ENCODE results near the gene ZNF132. TPM values are rescaled to one million over a fixed set of nuclear protein-coding genes. Genes with fewer than 3 reads are reported as not detected.
"Not testable (repeated sequence)": the region's sequence is repeated elsewhere in the genome, so short reads cannot be mapped to it uniquely, and the experiment has no call there.

Gene ZNF132
- total RNA-seq, 1 donor from 2014 or later: 6.9 TPM

- peak; percentile 95 to 96 for DNase-seq (ENCODE audit: low read depth in 2 of 2)
Measured at GRCh38 chr19:58408152-58409009, 31.6 kb downstream of the ZNF132 start, which contains the start of gene ZNF584. ZNF584 (plus strand) TSS chr19:58408649; CDS start chr19:58409148, 499 bp downstream.

DNA sequence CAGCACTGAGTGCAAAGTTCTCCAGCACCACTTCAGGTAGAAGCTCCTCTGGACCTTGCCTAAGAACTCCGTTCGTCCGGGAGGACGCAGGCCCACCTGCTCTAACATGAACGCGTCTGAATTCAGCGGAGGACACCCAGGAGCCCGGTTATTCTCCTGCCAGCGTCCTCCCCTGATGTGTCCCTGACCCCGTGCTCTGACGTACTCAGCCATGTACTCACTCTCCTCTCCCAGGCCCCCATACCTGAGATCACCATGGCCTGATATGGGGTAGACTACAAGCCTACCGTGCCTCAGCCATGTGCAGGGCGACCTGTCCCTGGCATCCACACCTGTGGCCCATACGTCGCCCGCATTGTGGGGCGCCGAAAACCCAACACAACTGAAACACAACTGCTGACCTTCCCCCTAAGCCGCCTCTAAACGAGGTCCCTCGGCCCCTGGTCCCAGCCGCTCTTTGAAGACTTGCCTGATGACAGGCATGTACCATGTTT lies 32.2 kb downstream of the ZNF132 start:
- peak in 1 of 2 donors; percentile 24 for DNase-seq (ENCODE audit: low read depth in 2 of 2)

GRCh38 chr19:58406818-58407657 lies 32.9 kb downstream of the ZNF132 start:
- no peak for DNase-seq (ENCODE audit: low read depth in 2 of 2)

DNA sequence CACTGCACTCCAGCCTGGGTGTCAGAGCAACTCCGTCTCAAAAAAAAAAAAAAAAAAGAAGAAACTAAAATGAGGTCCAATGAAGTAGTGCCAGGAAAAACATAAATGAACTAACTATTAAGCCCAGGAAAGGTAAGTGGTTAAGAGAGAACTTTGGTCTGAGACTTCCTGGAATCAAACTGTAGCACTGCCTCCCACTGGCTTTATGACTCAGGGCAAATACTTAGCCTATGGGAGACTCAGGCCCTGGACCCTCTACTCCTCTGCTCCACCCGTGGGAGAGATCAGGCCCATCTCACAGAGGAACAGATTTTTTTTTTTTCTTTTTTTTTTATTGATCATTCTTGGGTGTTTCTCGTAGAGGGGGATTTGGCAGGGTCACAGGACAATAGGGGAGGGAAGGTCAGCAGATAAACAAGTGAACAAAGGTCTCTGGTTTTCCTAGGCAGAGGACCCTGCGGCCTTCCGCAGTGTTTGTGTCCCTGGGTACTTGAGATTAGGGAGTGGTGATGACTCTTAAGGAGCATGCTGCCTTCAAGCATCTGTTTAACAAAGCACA lies 36.0 kb downstream of the ZNF132 start:
- not testable (repeated sequence) for DNase-seq (ENCODE audit: low read depth in 2 of 2)

GRCh38 chr19:58401840-58402421 lies 38.0 kb downstream of the ZNF132 start:
- no peak for DNase-seq (ENCODE audit: low read depth in 2 of 2)

DNA sequence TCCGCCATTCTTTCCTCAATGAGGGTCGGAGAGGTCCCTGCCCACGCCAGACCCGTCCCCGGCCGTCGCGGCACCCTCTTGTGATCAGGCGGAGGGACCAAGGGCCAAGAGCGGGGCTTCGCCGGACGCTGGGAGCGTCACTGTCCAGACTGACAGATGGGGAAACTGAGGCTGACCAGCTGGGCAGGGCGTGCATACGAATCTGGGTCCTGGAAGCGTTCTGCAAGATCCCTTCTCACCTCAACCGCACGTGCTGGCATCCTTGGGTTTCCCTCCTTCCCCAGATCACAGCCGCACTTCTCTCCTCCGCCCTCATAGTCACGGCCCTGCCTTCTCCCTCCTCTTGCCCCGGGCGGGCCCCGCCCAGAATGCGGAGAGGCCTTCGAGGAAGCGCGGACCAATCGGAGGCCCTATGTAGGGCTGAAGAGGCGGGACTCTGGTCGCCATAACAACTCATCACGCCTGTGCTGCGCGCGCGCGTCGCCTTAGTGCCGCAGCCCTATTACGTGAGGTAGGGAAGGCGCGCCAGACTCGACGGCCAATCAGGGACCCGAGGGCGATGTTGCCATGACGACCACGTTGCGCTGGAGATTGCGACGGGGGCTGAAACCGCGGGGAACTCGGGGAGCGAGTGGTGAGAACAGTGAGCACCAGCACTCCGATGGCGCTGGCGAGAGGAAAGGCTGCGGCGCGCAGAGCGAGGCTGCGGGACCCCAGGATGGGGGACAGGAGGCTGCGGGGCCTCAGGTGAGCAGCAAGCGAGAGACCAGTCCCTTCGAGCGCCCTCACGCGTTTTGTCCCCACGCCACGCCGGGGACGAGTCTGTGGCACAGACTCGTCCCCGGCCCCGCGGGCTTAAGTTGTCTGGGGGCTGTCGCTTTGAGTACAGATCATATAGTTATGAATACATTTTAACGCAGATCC lies 38.8 kb downstream of the ZNF132 start:
- peak; percentile 100 for DNase-seq (ENCODE audit: low read depth in 2 of 2)

DNA sequence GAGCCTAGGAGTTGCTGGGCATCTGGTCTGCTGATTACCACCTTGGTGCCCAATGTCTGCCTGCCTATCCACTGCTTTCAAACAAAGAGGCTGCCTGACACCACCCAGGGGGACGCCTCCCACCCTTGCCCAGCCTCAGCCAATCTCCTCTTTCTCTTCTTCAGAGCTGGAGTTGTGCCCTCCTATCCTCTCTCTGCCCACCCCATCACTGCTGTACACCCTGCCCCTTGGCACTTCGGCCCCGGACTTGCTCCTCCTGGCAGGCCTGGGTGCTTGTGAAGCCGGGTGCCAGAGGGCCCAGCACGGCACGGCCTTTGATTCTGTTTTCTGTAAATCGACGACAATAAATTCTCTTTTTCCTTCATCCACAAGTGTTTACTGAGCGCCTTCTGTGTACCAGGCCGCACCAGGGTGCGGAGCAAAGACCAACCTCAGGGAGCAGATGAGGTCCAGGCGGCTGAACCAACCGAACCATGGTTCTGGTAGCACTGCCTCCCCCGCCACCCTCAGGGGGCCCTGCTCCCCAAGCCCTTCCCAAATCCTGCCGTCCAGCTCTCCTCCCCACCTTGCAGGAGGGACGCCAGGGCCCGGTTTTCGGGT lies 39.5 kb downstream of the ZNF132 start:
- DNase-seq (ENCODE audit: low read depth in 2 of 2): no peak

GRCh38 chr19:58399903-58400302 lies 40.0 kb downstream of the ZNF132 start:
- DNase-seq (ENCODE audit: low read depth in 2 of 2): no peak

DNA sequence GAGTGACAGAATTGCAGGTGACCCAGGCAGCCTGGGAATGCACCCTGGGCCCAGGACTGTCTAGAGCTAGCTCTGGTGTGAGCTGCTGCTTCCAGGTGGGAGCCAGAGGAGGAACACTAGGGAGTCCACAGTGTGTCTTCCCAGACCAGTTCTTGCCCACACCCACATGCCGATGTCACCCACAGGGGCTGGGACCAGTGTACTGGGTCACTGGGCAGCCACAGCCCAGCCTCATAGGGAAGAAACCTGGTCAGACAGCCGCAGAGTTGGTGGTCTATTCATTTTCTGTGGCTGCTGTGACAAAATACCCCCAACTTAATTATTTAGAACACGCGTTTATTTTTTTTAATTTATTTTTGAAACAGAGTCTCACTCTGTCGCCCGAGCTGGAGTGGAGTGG lies 41.4 kb downstream of the ZNF132 start:
- DNase-seq (ENCODE audit: low read depth in 2 of 2): no peak

DNA sequence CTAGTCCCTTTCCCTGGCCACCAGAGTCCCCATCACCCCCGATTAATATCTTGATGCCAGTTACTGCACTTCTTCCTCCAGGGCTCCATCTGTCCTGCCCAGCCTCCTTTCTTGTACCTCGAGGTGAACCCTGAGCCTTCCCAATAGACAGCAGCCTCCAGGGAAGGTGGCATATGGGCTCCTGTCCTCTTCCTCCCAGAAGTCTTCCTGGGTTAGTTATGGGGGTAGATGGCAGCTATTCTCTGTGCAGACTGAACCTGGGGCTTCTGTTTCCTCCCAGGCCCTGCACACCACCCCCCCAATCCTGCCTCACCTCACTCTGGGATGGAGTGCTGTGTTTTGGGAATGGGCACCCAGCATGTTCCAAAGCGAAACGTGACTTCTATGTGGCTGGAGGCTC lies 41.9 kb downstream of the ZNF132 start:
- no peak for DNase-seq (ENCODE audit: low read depth in 2 of 2)

DNA sequence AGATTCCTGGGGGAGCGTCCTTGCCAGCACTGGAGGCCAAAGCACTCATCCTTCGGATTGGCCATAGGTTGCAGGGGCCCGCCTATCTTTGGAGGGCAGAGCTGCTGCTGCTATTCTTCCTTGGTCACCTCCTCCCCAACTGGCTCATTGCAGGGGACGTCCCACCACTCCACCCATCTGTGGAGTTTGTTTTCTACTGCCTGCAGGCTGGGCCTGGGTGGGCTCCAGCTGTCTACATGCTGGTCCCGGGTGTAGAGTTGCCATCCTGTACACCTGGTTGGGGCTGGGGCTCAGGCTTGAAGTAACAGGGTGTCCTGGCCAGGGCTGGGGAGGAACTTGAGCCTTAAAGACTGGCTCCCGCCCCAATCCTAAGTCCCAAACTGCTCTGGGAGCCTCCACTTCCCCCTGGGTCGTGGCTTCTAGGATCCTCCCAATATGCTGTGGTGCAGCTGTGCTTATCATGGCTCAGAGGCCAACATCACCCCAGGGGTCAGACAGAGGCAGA lies 42.4 kb downstream of the ZNF132 start:
- DNase-seq (ENCODE audit: low read depth in 2 of 2): no peak

DNA sequence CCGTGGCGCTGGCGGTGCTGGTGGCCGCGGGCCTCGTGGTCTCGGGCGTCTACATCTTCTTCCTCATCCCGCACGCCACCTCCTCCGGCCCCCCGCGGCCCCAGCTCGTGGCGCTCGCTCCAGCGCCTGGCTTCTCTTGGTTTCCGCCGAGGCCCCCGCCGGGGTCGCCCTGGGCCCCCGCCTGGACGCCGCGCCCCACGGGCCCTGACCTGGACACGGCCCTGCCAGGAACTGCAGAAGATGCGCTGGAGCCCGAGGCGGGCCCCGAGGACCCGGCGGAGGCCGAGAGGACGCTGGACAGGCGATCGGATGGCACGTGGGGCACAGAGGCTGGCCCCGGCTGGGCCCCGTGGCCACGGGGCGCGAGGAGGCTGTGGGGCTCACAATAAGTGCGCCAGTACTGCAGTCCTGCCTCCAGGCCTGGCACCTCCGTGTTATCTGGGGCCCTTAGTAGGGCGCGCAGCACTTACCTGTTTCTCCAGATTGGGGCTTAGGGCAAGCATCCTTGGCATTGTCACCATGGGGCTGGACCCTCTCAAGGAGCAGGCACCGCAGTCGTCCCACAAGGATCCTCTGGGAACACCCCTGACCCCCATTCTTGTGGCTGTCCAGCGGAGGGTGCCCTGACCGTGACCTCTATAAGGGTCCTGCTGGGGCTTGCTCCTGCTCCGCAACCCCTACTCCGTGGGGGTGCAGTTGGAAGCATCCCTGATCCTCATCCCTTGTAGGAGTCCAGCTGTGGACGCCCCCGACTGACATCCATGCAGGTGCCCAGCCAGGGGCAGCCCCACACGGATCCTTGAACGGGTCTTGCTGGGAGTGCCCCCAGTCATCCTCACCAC lies 43.0 kb downstream of the ZNF132 start:
- no peak for DNase-seq (ENCODE audit: low read depth in 2 of 2)

DNA sequence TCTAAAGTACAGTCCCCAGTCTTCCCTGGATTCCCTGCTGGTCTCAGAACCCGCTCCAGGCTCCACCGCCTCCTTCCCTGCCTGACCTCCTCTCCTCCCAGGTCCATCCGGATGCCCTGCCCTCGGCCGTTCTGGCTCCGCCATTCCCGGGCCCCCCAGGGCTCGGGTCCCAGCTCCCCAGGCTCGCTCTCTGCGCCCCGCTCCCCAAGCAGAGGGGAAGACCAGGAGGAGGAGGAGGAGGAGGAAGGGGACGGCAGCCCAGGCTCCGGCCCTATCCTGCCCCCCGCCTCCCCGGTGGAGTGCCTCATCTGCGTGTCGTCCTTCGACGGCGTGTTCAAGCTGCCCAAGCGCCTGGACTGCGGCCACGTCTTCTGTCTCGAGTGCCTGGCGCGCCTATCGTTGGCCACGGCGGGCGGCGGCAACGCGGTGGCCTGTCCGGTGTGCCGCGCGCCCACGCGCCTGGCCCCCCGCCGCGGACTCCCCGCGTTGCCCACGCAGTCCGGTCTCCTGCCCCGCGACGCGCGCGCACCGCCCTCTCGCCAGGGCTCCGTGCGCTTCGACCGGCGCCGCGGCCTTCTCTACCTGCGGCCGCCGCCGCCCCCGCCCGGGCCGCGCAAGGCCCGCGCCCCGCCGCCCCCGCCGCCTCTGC lies 43.9 kb downstream of the ZNF132 start:
- DNase-seq (ENCODE audit: low read depth in 2 of 2): no peak

- DNase-seq (ENCODE audit: low read depth in 2 of 2): no peak
Measured at GRCh38 chr19:58395220-58395978, 44.6 kb downstream of the ZNF132 start, which contains the start of gene RNF225. RNF225 (plus strand) TSS chr19:58395656; CDS start chr19:58396090, 434 bp downstream.

DNA sequence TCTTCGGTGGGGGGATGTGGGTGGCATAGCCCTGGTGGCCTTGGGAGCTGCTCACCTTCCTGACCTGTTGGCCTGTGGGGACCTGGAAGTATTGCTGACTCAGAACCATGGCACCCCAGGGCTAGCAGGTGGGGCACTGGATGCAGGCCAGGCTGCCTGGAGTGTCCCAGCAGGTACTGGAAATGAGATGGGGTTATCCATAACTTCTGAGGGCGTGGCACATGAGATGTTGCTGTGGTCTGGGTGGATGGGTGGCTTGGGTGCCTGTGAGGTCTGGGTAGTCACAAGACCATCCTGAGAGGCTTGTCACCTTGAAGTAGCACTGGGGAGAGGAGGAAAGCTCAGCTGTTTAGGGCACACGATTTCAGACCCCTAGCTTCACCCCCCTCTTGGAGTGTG lies 45.1 kb downstream of the ZNF132 start:
- no peak for DNase-seq (ENCODE audit: low read depth in 2 of 2)

- DNase-seq (ENCODE audit: low read depth in 2 of 2): no peak
Measured at GRCh38 chr19:58393725-58394033, 46.3 kb downstream of the ZNF132 start.

- DNase-seq (ENCODE audit: low read depth in 2 of 2): no peak
Measured at GRCh38 chr19:58392945-58393724, 46.8 kb downstream of the ZNF132 start.
